Endothelial cell of umbilical vein (primary cell): ENCODE data around the gene CLEC17A. TPM values are rescaled to one million over a fixed set of nuclear protein-coding genes. Genes with fewer than 3 reads are reported as not detected.
"Not testable (repeated sequence)": the region's sequence is repeated elsewhere in the genome, so short reads cannot be mapped to it uniquely, and the experiment has no call there.

ENCODE experiments used
- BruUV-seq: library from RNA; stranded (reverse); fragments of 400-500 nt; replicated peaks from 2 replicates; lab custom pipeline; 2021; lab: Mats Ljungman, UMichigan
- CTCF ChIA-PET: fragments of 300-600, 350-600 bp; sonication (Branson Sonifier 250); formaldehyde crosslinking; loops from one replicate; lab custom pipeline; 2021; ENCODE audit warnings: antibody characterized with exemption, inconsistent platforms; lab: Charles Lee
- POLR2A ChIA-PET: fragments of 300-600, 350-600 bp; sonication (Branson Sonifier 250); formaldehyde crosslinking; loops from one replicate; lab custom pipeline; 2021; ENCODE audit warnings: antibody characterized with exemption, inconsistent platforms; lab: Charles Lee
- DNase-seq: peaks from one replicate; pipeline ENCODE4 v3.0.0-alpha.2; 2011; ENCODE audit warnings: low read depth, low spot score
- FAIRE-seq: peaks from 2 replicates; lab custom pipeline; 2011; peaks lifted over from hg19 to GRCh38; lab: Jason Lieb, UNC
- H2AFZ ChIP-seq: 2 replicates; pipeline ENCODE4 v1.6.0; 2012; ENCODE audit warnings: low read depth, low read length, control low read depth, inconsistent platforms
- H3K27ac ChIP-seq: 2 replicates; pipeline ENCODE4 v1.5.1; 2011; ENCODE audit warnings: low read depth, mild to moderate bottlenecking, control low read depth, low read length, moderate library complexity; ENCODE audit not compliant: insufficient read depth
- H3K27me3 ChIP-seq, 2 experiments: 2 replicates each; pipeline versions ENCODE4 v1.6.0 to v1.6.1; 2011; ENCODE audit warnings: low read length in 2 of 2, mixed read lengths in 1 of 2; ENCODE audit not compliant: control insufficient read depth in 2 of 2, insufficient read depth in 2 of 2
- H3K36me3 ChIP-seq, 2 experiments: 2 replicates in 1 of 2; 3 replicates in 1 of 2; pipeline ENCODE4 v1.5.1; 2011; ENCODE audit warnings: low read length in 2 of 2, mild to moderate bottlenecking in 1 of 2, moderate library complexity in 1 of 2; ENCODE audit not compliant: control insufficient read depth in 2 of 2, insufficient read depth in 2 of 2; ENCODE audit errors: extremely low read depth in 1 of 2
- H3K4me1 ChIP-seq: 3 replicates; pipeline ENCODE4 v1.5.1; 2011; ENCODE audit warnings: mild to moderate bottlenecking, low read length; ENCODE audit not compliant: control insufficient read depth, insufficient read depth; ENCODE audit errors: extremely low read depth
- H3K4me2 ChIP-seq: 2 replicates; pipeline ENCODE4 v1.6.1; 2011; ENCODE audit warnings: low read length, control low read depth, mixed read lengths; ENCODE audit not compliant: insufficient read depth
- H3K4me3 ChIP-seq, 3 experiments: fragments of 200-600 bp in 1 of 3; sonication (generic), shearing (Covaris generic) in 1 of 3; replicated peaks in 1 of 3; 2 replicates each; pipeline ENCODE4 v1.5.1; 2011 to 2016; ENCODE audit warnings: control low read depth in 3 of 3, low read length in 3 of 3, mild to moderate bottlenecking in 2 of 3, inconsistent platforms in 1 of 3, low read depth in 1 of 3, moderate library complexity in 1 of 3; ENCODE audit not compliant: insufficient read depth in 1 of 3
- H3K79me2 ChIP-seq: 2 replicates; pipeline ENCODE4 v1.6.0; 2012; ENCODE audit warnings: low read length, inconsistent platforms; ENCODE audit not compliant: control insufficient read depth, insufficient read depth
- H3K9ac ChIP-seq: replicated peaks from 2 replicates; pipeline ENCODE3; 2011; ENCODE audit warnings: low read length, control low read depth; ENCODE audit not compliant: insufficient read depth; ENCODE audit errors: extremely low read depth
- H3K9me1 ChIP-seq: replicated peaks from 3 replicates; pipeline ENCODE4 v1.6.0; 2011; ENCODE audit warnings: mild to moderate bottlenecking, low read length; ENCODE audit not compliant: control insufficient read depth, insufficient read depth; ENCODE audit errors: extremely low read depth
- H3K9me3 ChIP-seq: replicated peaks from 2 replicates; pipeline ENCODE4 v1.5.1; 2012; ENCODE audit warnings: low read length, inconsistent platforms; ENCODE audit not compliant: control insufficient read depth, insufficient read depth
- H4K20me1 ChIP-seq: replicated peaks from 2 replicates; pipeline ENCODE3; 2011; ENCODE audit warnings: mild to moderate bottlenecking, low read length; ENCODE audit not compliant: control insufficient read depth, insufficient read depth; ENCODE audit errors: extremely low read depth
- CTCF ChIP-seq, 2 donors: IDR thresholded peaks; 1 replicate in 1 of 2; 2 replicates in 1 of 2; pipeline ENCODE4 v1.5.1; 2011; ENCODE audit warnings: low read length in 2 of 2, mild to moderate bottlenecking in 2 of 2, moderate library complexity in 2 of 2, control low read depth in 1 of 2, inconsistent platforms in 1 of 2, low read depth in 1 of 2; ENCODE audit not compliant: insufficient read depth in 1 of 2; ENCODE audit errors: extremely low read depth in 1 of 2
- FOS ChIP-seq: IDR thresholded peaks from 2 replicates; pipeline ENCODE4 v1.6.1; 2011; ENCODE audit warnings: mild to moderate bottlenecking, low read length, moderate library complexity, borderline replicate concordance; ENCODE audit not compliant: insufficient read depth
- dilution Hi-C: fragments of 300-500 bp; cut with MboI; formaldehyde crosslinking; loops from one replicate; pipeline ENCODE4 v1.15.0; 2019; ENCODE audit warnings: low sequenced_read_pairs; ENCODE audit not compliant: extremely low pct_ligation_motif_present
- intact Hi-C: fragments of 100-400 bp; cut with micrococcal nuclease; formaldehyde crosslinking; loops from one replicate; pipeline ENCODE4 v1.10.0; 2022
- polyA plus RNA-seq, 4 experiments: library from polyadenylated mRNA; depleted of rRNA in 3 of 4; stranded (reverse) in 3 of 4; unstranded in 1 of 4; fragments of >200 nt; gene quantifications; 2 replicates each; pipeline versions ENCODE4 v1.2.1 to v1.2.3, GENCODE V29; 2011 to 2012; ENCODE audit warnings: missing spikeins in 1 of 4
- total RNA-seq: library from RNA; stranded (reverse); gene quantifications from 2 replicates; pipeline ENCODE4 v1.2.3, GENCODE V29; 2021

CLEC17A gene
- total and polyA plus RNA-seq, 2 donors (not counting 3 experiments of a cell fraction or from before 2014, with no cell fraction given) = 0.07 TPM; not detected in 1

DNA sequence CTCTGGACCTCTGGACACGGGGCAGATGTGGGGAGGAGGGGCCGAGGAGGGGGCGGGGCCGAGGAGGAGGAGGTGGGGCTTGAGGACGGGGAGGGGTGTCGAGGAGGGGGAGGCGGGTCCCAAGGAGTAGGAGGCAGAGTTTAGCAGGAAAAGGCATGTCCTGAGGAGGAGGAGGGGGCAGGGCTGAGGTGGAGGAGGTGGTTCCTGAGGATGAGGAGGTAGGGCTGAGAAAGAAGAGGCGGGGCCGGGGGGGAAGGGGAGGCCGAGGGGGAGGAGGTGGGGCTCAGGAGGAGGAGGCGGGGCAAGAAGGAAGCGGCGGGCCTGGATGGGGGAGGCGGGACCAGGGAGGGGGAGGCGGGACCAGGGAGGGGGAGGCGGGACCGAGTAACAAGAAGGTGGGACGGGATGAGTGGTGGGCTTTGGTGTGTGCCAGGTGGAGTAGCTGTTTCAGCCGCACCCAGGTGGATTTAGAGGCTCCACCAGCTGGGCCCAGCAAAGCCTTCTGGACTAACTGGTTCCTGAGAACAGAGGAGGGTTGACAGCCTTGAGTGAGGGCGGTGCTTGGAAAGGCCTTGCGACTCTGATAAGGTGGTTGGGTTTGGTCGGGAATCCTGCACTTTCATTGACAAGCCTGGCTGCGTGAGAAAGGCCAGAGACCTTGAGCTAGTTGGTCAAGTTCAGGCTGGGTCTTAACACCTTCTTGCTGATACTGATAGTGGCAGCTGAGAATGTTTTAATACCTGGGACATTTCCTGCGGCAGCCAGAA lies 45.8 kb upstream of the CLEC17A start:
- no peaks in the 10 kb centered on the region for H3K9me3 ChIP-seq
- DNase-seq (peak; percentile 77), FAIRE-seq (peak; percentile 81)
- no peaks in the 10 kb centered on the region for H3K4me1 ChIP-seq
- intact Hi-C loops = loop anchor here (1.0 kb wide), 1 partner anchor 19 kb away; no protein-coding TSS in a partner anchor
- no peaks in the 10 kb centered on the region for H3K36me3 ChIP-seq
- no peak overlapping the region for H3K27ac ChIP-seq
- no peaks in the 10 kb centered on the region for H3K9me1 ChIP-seq
- no peaks in the 10 kb centered on the region for H4K20me1 ChIP-seq
- ChIA-PET POLR2A (interaction anchor here (1.3 kb wide), 1 partner anchor 18 kb away, joined by 3 read pairs; no protein-coding TSS in a partner anchor), CTCF (interaction anchor here (0.6 kb wide), 1 partner anchor 137 kb away, joined by 3 read pairs; no protein-coding TSS in a partner anchor)
- H3K27me3 ChIP-seq = no peaks in the 10 kb centered on the region
- dilution Hi-C loops = no loop called here
- H3K4me3 ChIP-seq = peak overlapping the region in 1 of 3 experiments; percentile 40
- BruUV-seq = no TSS peak
- H2AFZ ChIP-seq = no peak overlapping the region
- H3K4me2 ChIP-seq = no peak overlapping the region
- H3K9ac ChIP-seq = no peak overlapping the region
- no peak for TF ChIP-seq CTCF (IDR thresholded peaks at IDR 0.05; ENCODE audit: extremely low read depth in 1 of 2, insufficient read depth in 1 of 2, low read depth in 1 of 2, low read length in 2 of 2)
- H3K79me2 ChIP-seq = peaks cover 8% of the 10 kb centered on the region

GRCh38 chr19:14540741-14541525 lies 42.0 kb upstream of the CLEC17A start:
- CTCF ChIA-PET = no interaction called here
- dilution Hi-C loops = no loop called here
- FAIRE-seq = no peak

GRCh38 chr19:14541979-14542378 lies 40.9 kb upstream of the CLEC17A start:
- DNase-seq, BruUV-seq, H3K9me3 ChIP-seq, H3K27ac ChIP-seq, H4K20me1 ChIP-seq, H3K9me1 ChIP-seq, H3K79me2 ChIP-seq, POLR2A ChIA-PET, H3K36me3 ChIP-seq, H3K4me2 ChIP-seq, H3K27me3 ChIP-seq, intact Hi-C loops, H3K4me3 ChIP-seq, H3K9ac ChIP-seq, H3K4me1 ChIP-seq, FAIRE-seq, H2AFZ ChIP-seq, dilution Hi-C loops, CTCF ChIA-PET: not testable (repeated sequence)

More at GRCh38 chr19:14540741-14541525, 42.0 kb upstream of the CLEC17A start:
- no peaks in the 10 kb centered on the region for H4K20me1 ChIP-seq
- no peak for TF ChIP-seq FOS
- no peak overlapping the region for H3K9ac ChIP-seq
- H3K27me3 ChIP-seq = no peaks in the 10 kb centered on the region
- H3K27ac ChIP-seq = no peak overlapping the region
- no peaks in the 10 kb centered on the region for H3K9me1 ChIP-seq
- intact Hi-C loops = no loop called here
- peaks cover 0 to 1% of the 10 kb centered on the region in 2 experiments for H3K36me3 ChIP-seq
- no peak overlapping the region for H3K4me3 ChIP-seq
- BruUV-seq = no TSS peak
- H3K4me2 ChIP-seq = no peak overlapping the region
- no peaks in the 10 kb centered on the region for H3K4me1 ChIP-seq
- POLR2A ChIA-PET = no interaction called here
- H2AFZ ChIP-seq = no peak overlapping the region
- DNase-seq = no peak
- peaks cover 6% of the 10 kb centered on the region for H3K79me2 ChIP-seq
- H3K9me3 ChIP-seq = no peaks in the 10 kb centered on the region
